Stimulated activated CD8-positive, alpha-beta memory T cell treated with anti-CD3 and anti-CD28 coated beads, Interleukin-2, amount 100 ng/mL, for 1 hour (primary cell): ENCODE results near the gene CMIP.

Experiments
- DNase-seq, 2 donors: peaks; one replicate each; pipeline ENCODE4 v3.0.0-alpha.2; 2020; ENCODE audit warnings: low read depth in 2 of 2

CMIP gene

GRCh38 chr16:81447383-81448101 lies 2.9 kb downstream of the CMIP start:
- no peak for DNase-seq

DNA sequence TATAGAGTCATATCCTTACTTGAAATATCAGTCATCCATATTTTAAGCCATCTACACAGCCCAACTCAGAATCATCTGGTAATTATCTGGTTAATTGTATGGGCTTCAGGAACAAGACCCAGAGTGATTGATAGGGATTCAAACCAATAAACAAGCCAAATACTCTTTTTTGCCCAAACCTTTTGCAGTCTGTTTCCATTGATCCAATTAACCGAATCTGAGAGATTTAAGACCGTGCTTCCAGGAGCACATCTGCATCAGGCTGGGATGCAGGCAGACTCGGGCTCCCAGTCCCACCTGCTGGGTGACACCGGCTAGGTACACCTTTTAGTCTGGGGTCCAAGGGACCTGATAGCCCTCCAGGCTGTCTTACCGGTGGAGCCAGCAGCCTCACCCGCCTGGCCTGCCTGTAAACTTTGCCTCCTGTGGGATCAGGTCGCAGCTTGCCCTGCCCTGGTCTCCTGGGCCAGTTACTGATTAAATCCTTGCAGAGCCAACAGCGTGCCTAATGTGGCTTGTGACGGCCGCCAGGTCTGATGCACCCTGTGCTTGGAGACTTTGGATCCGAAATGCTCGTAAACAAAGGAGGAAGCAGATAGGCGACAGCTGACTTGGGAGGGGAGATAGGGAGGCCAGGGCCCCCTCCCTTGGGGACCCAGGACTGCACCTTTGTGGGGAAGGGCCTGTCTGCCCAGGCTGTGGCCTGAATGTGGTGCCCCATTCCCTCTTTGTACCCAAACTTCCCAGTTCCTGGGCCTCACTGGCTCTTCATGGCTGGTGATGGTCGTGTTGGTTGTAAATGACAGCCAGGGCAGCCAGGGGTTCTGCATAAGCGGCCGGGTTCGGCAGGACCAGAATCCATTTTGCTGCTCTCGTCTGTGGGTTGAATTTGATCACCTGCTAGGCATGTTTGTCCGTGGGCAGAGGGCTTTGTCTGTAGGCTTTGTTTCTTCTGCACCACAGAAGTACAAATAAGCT lies 3.8 kb downstream of the CMIP start:
- DNase-seq = no peak

- DNase-seq = no peak
These were observed 4.6 kb downstream of the CMIP start for GRCh38 chr16:81449241-81449640.

DNA sequence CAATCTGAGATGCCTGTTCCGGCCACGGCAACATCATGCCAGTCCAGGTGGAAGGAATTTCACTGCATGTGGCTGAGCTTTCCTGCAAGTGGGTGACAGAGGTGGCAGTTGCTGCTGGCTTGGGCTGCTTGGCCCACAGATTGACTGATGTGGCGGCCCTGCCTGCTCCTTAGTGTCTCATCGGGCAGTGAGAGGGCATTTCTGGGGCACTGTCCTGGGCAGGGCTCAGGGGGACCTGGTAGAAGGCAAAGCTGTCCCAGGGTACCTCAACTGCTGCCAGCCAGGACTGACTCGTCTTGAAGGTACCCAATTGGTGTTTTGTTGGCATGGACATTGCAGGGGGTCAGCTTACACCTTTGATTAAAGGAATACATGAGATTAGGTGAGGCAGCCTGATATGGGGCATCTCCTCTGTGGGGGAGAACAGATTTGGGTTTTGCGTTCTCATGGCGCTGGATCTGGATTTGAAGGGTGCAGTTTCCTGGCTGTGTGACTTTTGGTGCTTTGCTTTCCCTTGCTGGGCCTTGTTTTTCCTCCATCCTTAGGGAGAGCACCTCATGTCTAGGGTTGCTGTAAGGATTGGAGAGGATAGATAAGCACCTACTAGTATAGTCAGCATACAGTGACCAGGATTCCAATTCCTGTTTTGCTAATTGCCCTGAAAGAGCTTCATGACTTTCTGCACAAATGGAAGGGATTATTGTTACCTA lies 5.4 kb downstream of the CMIP start:
- no peak for DNase-seq

- DNase-seq = no peak
These were observed 6.3 kb downstream of the CMIP start for GRCh38 chr16:81450783-81451491.

- no peak for DNase-seq
These were observed 7.4 kb downstream of the CMIP start for GRCh38 chr16:81451753-81452680.

- DNase-seq = no peak
These were observed 8.6 kb downstream of the CMIP start for GRCh38 chr16:81453091-81453728.

DNA sequence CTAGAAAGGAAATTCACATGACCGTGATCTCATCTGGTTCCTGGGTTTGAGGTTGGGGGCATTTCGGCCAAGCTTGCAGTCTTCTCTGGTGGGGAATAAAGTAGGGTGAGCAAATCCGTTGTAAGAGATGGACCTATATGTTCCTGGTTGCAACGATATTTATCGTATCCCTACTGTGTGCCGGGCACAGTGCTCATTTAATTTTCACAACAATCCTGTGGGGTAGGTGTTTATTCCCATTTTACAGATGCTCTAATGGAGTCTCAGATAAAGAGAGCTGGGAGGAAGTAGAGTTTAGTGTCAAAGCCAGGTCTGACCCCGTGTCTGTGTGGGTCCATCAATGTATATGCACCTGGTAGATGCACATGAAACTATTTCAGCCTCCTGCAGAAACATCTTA lies 9.4 kb downstream of the CMIP start:
- no peak for DNase-seq

GRCh38 chr16:81455006-81455405 lies 10.4 kb downstream of the CMIP start:
- DNase-seq = no peak

DNA sequence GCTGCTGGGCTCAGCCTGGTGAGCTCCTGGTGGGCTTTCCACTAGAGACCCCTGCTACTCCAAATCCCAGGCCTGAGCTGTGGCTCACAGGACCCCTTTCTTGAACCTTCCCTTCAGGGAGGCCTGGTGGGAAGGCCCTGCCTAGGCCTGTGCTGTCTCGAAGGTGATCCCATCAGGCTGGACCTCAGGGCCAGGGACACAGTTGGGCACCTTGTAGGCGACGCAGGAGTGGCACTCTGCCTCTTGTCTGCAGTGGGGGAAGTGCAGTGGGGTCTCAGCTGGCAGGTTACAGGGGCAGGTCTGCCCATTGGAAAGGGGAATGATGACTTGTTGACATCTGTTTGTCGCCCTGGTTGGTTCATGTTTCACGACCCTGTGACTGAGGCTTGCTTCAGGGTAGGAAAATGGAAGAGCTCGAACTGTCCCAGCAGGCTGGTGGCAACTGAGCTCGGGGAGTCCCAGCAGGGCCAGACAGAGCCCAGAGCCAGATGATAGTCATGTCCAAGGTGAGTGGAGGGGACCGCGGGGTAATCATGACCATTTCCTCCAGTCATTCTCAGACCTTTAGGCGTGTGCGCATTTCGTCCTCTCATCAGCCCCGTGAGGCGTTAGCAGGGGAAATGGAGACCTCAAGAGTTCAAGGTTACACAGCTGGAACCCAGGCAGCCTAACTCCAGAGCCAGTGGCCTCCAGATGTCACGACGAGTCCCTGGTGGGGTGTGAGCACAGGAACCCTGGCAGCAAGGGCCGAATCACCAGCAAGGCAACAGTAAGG lies 11.3 kb downstream of the CMIP start:
- no peak for DNase-seq

DNA sequence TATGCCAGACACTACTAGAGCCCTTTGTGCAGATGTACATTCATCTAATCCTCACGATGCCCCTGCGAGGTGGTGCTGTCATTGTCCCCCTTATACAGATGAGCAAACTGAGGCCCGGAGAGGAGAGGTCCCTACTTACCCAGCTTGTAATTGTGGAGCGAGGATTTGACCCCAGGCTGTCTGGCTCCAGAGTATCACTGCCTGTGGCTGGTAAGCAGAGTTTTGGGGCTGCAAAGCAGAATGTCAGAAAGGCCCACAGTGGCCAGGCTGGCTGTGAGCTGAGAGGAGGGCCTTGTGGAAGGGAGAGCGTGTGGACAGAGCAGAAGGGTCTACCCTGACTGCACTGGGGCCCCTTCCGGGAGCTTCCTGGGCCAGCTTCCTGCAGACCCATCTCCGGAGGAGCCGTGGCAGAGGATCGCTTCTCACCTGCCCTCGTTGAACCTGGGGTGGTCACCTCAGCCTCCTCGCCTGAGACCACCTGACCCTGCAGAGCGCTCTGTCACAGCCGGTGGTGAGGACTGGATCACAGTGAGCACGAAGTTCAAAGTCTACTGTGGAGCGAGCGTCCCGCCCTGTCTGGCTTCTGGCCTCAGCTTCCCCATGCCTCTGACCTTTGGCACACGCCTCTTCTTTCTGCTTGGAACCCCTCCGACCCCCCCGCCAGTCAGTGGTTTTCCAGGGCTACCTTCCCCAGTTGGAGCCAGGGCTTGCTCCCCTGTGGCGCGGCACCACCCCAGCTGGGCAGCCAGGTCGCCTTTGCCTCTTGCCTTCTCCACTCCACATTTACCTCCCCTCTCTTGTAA lies 12.1 kb downstream of the CMIP start:
- DNase-seq = no peak

DNA sequence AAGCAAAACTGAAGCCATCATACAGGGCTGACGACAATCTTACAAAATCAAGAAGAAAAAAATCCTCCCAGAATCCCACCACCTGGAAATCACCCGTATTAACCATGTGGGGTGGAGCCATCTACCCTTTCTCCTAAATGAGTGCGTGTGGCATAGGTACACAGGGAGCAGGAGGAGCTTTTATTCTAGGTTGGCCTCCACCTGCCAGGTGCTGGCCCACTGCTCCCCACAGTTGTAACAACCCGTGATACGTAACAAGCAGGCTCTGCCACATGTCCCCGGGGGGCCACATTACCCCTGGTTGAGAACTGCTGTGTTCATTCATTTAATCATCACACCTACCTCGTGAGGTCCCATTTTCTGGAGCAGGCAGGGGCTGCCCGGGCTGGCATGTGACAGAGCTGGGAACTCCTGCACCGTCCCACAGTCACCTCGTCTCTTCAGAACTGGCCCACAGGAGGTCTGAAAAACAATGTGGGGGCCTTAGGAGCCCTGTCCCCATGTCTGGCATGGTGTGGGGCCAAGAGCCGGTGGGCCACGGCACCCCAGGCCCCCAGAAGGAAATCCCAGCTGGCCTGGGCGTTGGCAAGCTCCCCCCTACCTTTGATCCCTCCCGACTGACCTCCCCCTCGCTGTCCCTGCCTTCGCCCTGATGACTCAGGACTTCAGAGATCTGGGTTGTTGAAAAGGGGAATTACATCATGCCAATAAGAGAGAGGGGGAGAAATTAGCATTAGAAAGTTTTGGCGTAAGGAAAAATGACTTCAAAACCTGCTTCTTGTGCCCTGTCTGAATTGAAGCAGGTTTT lies 12.9 kb downstream of the CMIP start:
- no peak for DNase-seq

DNA sequence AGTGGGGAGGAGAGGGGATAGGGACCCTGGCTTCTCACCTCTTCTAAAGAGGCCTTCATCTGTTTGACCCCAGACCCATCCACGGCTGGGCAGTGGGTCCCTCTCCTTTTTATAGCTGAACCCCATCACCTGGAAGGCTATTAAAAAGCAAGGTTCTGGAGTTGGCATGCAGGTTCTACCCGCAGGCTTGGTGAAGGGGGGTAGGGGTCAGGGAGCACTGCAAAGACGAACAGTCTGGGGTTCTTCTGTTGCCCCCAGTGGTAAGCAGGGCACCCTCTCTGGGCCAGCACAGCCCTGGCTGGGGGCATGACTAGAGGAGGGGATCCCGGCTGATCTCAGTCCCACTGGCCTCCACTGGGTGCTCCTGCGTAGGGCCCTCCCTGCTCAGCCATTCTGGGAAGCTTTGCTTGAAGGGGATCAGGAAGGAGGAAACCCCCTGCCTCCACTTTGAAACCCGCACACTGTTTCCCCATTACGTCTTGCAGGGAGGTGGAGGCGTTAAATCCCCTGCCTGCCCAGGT lies 13.6 kb downstream of the CMIP start:
- no peak for DNase-seq

GRCh38 chr16:81458827-81459598 lies 14.4 kb downstream of the CMIP start:
- no peak for DNase-seq

DNA sequence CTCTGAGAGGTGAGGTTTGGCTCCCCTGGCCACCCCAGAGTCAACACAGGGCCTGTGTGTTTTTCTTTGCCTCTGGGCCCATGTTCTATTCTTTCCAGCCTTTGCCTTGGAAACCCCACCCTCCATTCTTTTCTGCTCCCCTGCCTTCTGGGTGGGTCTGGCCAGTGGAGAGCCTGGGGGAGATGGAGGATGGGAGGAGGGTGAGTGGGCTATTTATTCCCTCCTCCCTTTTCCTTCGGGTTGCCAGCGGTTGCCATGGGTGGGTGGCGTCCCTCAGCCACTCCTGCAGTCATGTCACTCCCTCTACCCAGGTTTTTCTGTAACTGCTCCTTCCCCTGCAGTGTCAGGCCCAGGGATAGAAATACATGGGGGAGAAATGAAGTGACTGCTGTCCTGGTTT lies 15.5 kb downstream of the CMIP start:
- DNase-seq = no peak

- DNase-seq = no peak
These were observed 16.6 kb downstream of the CMIP start for GRCh38 chr16:81461243-81461642.

DNA sequence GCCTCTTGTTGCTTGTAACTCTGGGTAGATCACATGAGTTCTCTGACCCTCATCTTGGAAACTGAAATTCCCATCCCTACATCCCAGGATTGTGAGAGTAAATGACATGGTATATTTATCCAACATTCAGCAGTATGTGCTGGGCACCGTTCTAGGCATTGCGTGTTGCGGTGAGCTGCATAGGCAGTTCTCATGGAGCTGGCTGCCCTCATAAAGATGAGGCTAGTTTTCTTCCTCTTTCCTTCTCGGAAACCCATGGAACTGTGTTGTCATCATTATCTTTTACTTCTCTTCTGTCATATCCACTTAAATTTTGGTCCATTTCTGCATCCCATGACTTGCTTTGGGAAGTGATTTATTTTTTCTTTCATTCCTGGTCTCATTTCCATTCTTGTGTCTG lies 17.2 kb downstream of the CMIP start:
- DNase-seq = no peak
